Measurements from ENCODE around the gene TAF1A.

TAF1A gene

DNA sequence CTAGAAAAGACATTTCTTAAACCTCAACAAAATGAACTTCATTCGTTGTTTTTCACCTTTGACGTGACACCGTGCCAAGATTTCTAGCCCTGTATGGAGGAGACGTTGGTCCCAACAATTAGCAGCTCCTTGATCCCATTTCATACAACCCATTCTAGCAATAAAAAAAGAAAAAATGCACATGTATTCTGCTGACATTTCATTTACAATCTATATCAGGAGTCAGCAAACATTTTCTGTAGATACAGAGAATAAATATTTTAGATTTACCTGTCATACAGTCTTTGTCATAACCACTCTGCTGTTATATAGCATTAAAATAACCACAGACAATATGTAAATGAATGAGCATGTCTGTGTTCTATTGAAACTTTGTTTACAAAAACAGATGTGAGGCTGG is 7.0 kb upstream of the TAF1A start:
- DNase-seq (ENCODE audit: low read depth in 2 of 2), result no peak

DNA sequence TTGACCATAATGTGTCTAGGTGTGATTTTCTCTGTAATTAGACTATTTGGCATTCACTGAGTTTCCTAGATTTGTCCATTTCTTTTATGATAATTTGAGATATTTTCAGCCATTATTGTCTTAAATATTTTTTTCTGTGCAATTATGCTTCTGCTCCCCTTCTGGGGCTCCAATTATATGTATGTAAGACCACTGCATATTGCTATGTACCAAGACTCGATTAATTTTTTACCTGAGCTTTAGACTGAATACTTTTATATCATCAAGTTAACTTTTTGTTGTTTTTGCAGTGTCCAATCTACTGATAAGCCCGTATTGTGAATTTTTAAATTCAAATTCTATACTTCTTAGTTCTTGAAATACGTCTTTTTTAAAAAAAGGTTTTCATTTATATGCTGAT is 5.1 kb upstream of the TAF1A start:
- DNase-seq (ENCODE audit: low read depth in 2 of 2), result no peak

DNA sequence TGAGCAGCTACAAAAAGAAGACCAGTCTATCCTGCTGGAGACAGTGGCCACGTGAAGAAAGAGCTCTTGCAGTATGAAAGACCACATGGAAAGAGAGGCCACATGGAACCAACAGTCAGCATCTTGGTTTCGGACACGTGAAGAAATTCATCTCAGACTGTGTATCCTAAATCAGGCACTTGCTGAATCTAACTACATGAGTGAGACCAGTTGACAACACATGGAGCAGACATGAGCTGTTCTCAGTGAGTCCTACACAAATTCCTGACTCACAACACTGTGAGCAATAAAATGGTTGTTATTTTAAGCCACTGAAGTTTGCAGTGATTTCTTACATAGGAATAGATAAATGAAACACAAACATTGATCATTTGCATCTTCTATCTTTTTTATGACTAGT is 2.4 kb upstream of the TAF1A start:
- DNase-seq (ENCODE audit: low read depth in 2 of 2), result no peak

DNA sequence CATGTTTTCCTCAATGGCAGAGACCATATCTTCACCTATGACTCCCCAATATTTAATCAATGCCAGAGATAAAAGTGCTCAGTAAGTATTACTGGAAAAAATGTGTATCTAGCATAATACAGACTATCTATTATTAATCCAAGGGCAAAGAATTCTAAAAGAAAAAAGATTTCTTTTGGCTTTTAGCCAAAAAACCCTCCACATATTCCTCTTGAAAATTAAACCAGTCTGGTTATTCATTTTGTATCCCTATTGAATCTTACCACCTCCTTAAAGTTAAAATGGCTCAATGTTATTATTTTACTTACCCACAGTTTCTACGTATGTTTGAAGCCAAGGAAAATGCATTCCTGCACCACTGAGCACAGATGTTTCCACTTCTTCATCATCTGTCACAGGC is 1.6 kb downstream of the TAF1A start:
- no peak for DNase-seq (ENCODE audit: low read depth in 2 of 2)

DNA sequence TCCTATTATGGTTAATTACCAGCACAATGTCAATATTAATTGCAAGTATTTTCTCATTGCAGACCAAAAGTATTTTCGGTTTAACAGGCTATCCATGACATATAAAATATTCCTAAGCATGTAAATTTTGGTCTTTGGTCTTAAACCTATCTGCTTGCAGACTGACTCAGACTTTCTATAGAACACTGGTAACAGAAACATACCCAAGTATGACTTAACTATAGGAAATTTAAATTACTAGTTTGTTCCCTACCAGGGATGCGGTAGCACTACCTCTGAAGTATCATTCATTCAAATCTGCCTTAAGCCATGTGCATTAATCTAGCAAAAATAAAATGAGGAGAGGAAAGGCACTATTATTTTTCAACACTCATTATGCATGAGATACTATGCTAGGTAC is 2.9 kb downstream of the TAF1A start:
- no peak for DNase-seq (ENCODE audit: low read depth in 2 of 2)

- DNase-seq (ENCODE audit: low read depth in 2 of 2), result no peak
Measured at GRCh38 chr1:222583079-222583478, 6.7 kb downstream of the TAF1A start.

DNA sequence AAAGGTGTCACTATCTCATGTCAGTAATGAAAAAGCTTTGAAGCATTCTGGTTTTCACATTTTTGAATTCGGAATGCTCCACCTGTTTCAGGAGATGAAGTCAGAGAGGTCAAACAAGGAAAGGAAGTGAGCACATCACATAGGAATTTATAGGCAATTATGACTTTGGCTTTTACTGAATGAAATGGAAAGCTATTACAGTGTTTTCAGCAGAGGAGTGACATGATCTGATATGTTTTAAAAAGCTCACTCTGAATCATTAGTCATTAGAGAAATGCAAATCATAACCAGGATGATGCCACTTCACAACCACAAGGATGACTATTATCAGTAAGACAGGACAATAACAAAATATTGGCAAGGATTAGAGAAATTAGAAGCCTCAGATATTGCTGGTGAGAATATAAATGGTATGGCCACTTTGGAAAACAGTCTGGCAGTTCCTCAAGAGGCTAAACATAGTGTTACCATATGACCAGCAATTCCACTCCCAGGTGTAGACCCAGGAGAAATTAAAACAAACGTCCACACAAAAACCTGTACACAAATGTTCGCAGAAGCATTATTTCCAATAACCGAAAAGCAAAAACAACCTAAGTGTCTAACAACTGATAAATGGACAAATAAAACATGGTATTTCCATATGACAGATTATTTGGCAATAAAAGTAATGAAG is 7.5 kb downstream of the TAF1A start:
- no peak for DNase-seq (ENCODE audit: low read depth in 2 of 2)

GRCh38 chr1:222579316-222579715 is 10.4 kb downstream of the TAF1A start:
- DNase-seq (ENCODE audit: low read depth in 2 of 2), result no peak

GRCh38 chr1:222570837-222571236 is 18.9 kb downstream of the TAF1A start:
- no peak for DNase-seq (ENCODE audit: low read depth in 2 of 2)

- no peak for DNase-seq (ENCODE audit: low read depth in 2 of 2)
Measured at GRCh38 chr1:222561656-222562055, 28.1 kb downstream of the TAF1A start.

DNA sequence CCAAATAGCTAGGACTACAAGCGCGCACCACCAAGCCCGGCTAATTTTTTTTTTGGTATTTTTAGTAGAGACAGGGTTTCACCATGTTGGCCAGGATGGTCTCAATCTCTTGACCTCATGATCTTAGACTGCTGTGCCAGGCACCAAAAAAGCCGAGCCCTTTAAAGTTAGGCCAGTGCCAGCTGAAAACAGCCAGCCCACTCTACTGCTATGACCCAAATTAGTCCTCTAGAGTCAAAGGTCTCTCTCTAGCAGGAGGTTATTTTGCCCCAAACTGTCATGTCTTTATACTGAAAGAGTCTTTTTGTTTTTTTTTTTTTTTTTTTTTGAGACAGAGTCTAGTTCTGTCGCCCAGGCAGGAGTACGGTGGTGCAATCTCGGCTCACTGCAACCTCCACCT is 32.2 kb downstream of the TAF1A start:
- DNase-seq (ENCODE audit: low read depth in 2 of 2), result no peak

- no peak for DNase-seq (ENCODE audit: low read depth in 2 of 2)
Measured at GRCh38 chr1:222557148-222557547, 32.6 kb downstream of the TAF1A start.

- DNase-seq (ENCODE audit: low read depth in 2 of 2), result no peak
Measured at GRCh38 chr1:222555992-222556615, 33.6 kb downstream of the TAF1A start.

- DNase-seq (ENCODE audit: low read depth in 2 of 2), result no peak
Measured at GRCh38 chr1:222554177-222554576, 35.6 kb downstream of the TAF1A start.

- DNase-seq (ENCODE audit: low read depth in 2 of 2), result no peak
Measured at GRCh38 chr1:222552882-222553281, 36.9 kb downstream of the TAF1A start.

GRCh38 chr1:222547944-222548671 is 41.6 kb downstream of the TAF1A start, which contains the start of gene HHIPL2:
TSS of gene HHIPL2 (minus strand) at chr1:222548104. CDS start at chr1:222548044, 60 bp downstream.
- no peak for DNase-seq (ENCODE audit: low read depth in 2 of 2)

GRCh38 chr1:222547260-222547614 is 42.5 kb downstream of the TAF1A start:
- DNase-seq (ENCODE audit: low read depth in 2 of 2), result no peak

GRCh38 chr1:222546548-222547259 is 43.0 kb downstream of the TAF1A start:
- DNase-seq (ENCODE audit: low read depth in 2 of 2), result no peak

GRCh38 chr1:222546091-222546490 is 43.6 kb downstream of the TAF1A start:
- no peak for DNase-seq (ENCODE audit: low read depth in 2 of 2)

DNA sequence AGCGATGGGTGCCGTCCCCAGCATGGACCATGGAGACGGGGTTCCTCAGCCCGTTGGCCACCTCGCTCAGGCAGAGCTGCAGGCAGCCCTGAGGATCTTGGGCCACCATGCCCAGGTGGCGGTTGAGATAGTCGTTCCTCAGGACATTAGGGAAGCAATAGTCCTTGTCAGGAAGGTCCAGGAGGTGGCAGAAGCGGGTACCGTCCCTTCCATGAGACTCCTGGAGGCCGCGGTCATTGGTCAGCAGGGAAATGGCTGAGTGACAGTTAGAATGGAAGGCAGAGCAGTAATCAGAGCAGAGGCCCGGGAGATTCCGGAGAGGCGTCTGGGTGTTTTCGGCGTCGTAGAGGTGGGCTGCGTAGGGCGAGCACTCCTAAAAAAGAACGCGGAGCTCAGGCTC is 45.9 kb downstream of the TAF1A start:
- no peak for DNase-seq (ENCODE audit: low read depth in 2 of 2)

DNA sequence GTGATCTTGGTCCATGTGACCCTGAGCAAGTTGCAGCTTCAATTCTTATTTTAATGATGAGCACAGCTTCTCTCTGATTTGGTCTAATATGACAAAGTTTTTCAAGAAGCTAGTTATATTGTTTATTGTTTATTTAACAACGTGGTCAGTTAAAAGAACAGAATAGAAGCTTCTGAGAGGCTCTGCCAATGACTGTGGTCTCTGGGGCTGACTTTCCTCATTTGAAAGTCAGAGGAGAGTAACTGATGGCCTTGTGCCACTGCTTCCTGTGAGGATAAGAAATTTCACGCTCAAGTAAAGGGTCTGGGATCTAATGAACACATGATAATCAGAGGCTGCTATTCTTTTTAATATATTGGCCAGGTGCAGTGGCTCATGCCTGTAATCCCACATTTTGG is 49.1 kb downstream of the TAF1A start:
- DNase-seq (ENCODE audit: low read depth in 2 of 2), result no peak

DNA sequence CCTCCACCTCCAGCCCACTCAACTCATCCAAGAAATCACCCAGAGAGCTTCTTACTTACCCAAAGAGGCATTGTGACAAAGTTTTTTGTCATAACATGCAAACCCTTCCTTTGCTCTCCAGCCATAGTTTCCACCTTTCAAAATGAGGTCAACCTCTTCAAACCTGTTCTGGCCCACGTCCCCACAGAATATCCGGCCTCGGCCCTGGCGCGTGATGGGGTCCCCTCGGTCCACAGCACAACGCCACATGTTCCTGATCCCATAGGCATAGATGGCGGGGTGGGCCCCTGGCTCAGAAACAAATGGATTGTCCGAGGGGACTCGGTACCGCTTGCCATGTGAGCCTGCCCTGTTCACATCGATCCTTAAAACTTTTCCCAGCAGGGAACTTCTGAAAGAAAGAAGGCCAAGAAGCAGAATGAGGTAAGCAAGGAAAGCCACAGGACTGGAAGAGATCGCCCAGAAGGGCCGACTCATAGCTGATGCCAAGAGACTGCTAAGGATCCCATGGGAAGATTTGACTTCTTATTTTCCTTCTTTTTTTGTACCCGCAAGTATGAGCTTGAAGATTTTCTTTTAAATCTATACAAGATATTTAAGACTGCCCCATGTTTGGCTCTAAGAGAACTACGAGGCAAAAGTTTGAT is 49.7 kb downstream of the TAF1A start:
- no peak for DNase-seq (ENCODE audit: low read depth in 2 of 2)
